Colonic mucosa (tissue), 4 donors: ENCODE measurements around the gene ATP13A3. TPM values are rescaled to one million over a fixed set of nuclear protein-coding genes. Genes with fewer than 3 reads are reported as not detected.

Experiments used
- DNase-seq: peaks from one replicate; pipeline ENCODE4 v3.0.0-alpha.2; 2020
- H3K27ac ChIP-seq: fragments of 200-600 bp; one replicate; pipeline ENCODE4 v1.8.0; 2021
- H3K27me3 ChIP-seq: fragments of 200-600 bp; one replicate; pipeline ENCODE4 v1.8.0; 2021
- H3K36me3 ChIP-seq: fragments of 200-600 bp; one replicate; pipeline ENCODE4 v1.8.0; 2021
- H3K4me1 ChIP-seq: fragments of 200-600 bp; one replicate; pipeline ENCODE4 v1.8.0; 2021; ENCODE audit warnings: mild to moderate bottlenecking
- H3K4me3 ChIP-seq: fragments of 200-600 bp; one replicate; pipeline ENCODE4 v1.8.0; 2021
- H3K9ac ChIP-seq, 2 donors: one replicate each; pipeline ENCODE4 v1.7.0; 2013; ENCODE audit warnings: control low read depth in 2 of 2, low read depth in 2 of 2, low read length in 2 of 2
- H3K9me3 ChIP-seq: fragments of 200-600 bp; one replicate; pipeline ENCODE4 v1.8.0; 2021
- CTCF ChIP-seq: fragments of 200-600 bp; IDR thresholded peaks from one replicate; pipeline ENCODE4 v1.8.0; 2022; ENCODE audit warnings: antibody characterized with exemption, mild to moderate bottlenecking
- intact Hi-C: fragments of 100-400 bp; cut with DNase I; formaldehyde crosslinking; loops from one replicate; pipeline ENCODE4 v1.14.1; 2022
- total RNA-seq, 2 donors: library from RNA; stranded (reverse); fragmentation: NEBNext Ultra II Directional in 1 of 2; extraction: Animal tissue kit (Norgen Biotek cat#: 25700) in 1 of 2; gene quantifications; one replicate each; pipeline ENCODE4 v1.2.1, GENCODE V29; 2021
- donor health status: healthy.
- donor health status: DM: no; HTN: no; CAD: no.
- donor health status: DM: no; HTN: no; CAD: no.

Gene ATP13A3
- total RNA-seq, 2 donors from 2014 or later = 86.0 to 89.8 TPM

- H3K4me1 ChIP-seq = no peaks in the 10 kb centered on the region
- no peaks in the 10 kb centered on the region for H3K36me3 ChIP-seq
- H3K4me3 ChIP-seq = no peak overlapping the region
- no peak overlapping the region for H3K27ac ChIP-seq
- no peak overlapping the region for H3K9ac ChIP-seq
- TF ChIP-seq CTCF = no peak
- DNase-seq = no peak
- no peaks in the 10 kb centered on the region for H3K27me3 ChIP-seq
- intact Hi-C loops = no loop called here
- H3K9me3 ChIP-seq = no peaks in the 10 kb centered on the region
Observed at GRCh38 chr3:194365526-194365925, 121.3 kb downstream of the ATP13A3 start.

- Histone ChIP-seq H3K4me3 (no peak overlapping the region), H3K9me3 (no peaks in the 10 kb centered on the region), H3K36me3 (no peaks in the 10 kb centered on the region), H3K9ac (no peak overlapping the region), H3K4me1 (no peaks in the 10 kb centered on the region), H3K27me3 (no peaks in the 10 kb centered on the region), H3K27ac (no peak overlapping the region)
- intact Hi-C loops = no loop called here
- no peak for TF ChIP-seq CTCF
- DNase-seq = peak; percentile 28
Observed at GRCh38 chr3:194364652-194365434, 122.0 kb downstream of the ATP13A3 start.

- no peak for DNase-seq
- TF ChIP-seq CTCF = no peak
- intact Hi-C loops = no loop called here
- no peaks in the 10 kb centered on the region for H3K27me3 ChIP-seq
- H3K36me3 ChIP-seq = no peaks in the 10 kb centered on the region
- H3K4me3 ChIP-seq = no peak overlapping the region
- H3K9ac ChIP-seq = no peak overlapping the region
- H3K4me1 ChIP-seq = no peaks in the 10 kb centered on the region
- H3K9me3 ChIP-seq = no peaks in the 10 kb centered on the region
- no peak overlapping the region for H3K27ac ChIP-seq
Observed at GRCh38 chr3:194364314-194364651, 122.5 kb downstream of the ATP13A3 start.

- H3K36me3 ChIP-seq = no peaks in the 10 kb centered on the region
- H3K9me3 ChIP-seq = no peaks in the 10 kb centered on the region
- H3K4me3 ChIP-seq = no peak overlapping the region
- H3K27ac ChIP-seq = no peak overlapping the region
- no peaks in the 10 kb centered on the region for H3K27me3 ChIP-seq
- H3K4me1 ChIP-seq = no peaks in the 10 kb centered on the region
- H3K9ac ChIP-seq = no peak overlapping the region
- intact Hi-C loops = no loop called here
- DNase-seq = no peak
- no peak for TF ChIP-seq CTCF
Observed at GRCh38 chr3:194360568-194360967, 126.2 kb downstream of the ATP13A3 start.

GRCh38 chr3:194357681-194358080 is 129.1 kb downstream of the ATP13A3 start:
- Histone ChIP-seq H3K27me3 (no peaks in the 10 kb centered on the region), H3K9me3 (no peaks in the 10 kb centered on the region), H3K36me3 (no peaks in the 10 kb centered on the region), H3K4me3 (no peak overlapping the region), H3K9ac (no peak overlapping the region), H3K4me1 (no peaks in the 10 kb centered on the region), H3K27ac (no peak overlapping the region)
- no peak for DNase-seq
- intact Hi-C loops = no loop called here
- TF ChIP-seq CTCF = no peak
